ENCODE results near the gene SRP14.

DNA sequence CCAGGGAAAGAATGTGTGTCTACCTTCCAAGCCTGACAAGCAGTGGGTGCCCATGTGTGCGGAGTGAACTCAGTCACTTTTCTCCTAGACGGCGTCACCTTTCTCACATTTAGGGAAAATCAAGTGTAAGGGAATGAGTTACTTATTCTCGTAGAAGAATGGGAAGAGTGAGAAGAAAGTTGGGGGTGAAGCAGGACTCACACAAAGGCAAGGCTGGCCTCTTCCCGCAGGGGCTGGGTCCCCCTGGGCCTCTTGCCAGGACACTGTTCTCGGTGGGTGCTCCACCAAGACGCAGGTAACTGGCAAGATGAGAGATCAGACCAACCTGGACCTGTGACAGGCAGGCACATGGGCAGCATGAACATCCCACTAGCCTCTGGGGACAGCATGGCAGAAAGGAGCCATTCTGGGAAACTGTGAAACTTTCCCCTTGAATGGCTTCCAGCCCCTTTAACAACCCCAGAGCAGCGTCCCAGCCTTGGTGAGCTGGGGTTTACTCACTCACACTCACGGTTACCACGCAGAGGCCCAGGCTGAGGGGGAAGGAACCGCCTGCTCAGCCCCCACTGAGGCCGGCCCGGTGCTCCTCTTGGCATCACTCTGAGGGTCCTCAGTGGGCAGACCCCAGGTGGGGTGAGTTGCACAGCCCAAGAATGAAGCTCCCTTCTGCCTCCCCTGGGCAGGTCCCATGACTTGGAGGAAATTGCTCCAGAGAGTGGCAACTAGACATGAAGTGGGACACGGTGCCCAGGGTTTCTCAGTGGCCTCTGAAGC, 15.0 kb upstream of the SRP14 start:
- TF ChIP-seq, protein P1, sequence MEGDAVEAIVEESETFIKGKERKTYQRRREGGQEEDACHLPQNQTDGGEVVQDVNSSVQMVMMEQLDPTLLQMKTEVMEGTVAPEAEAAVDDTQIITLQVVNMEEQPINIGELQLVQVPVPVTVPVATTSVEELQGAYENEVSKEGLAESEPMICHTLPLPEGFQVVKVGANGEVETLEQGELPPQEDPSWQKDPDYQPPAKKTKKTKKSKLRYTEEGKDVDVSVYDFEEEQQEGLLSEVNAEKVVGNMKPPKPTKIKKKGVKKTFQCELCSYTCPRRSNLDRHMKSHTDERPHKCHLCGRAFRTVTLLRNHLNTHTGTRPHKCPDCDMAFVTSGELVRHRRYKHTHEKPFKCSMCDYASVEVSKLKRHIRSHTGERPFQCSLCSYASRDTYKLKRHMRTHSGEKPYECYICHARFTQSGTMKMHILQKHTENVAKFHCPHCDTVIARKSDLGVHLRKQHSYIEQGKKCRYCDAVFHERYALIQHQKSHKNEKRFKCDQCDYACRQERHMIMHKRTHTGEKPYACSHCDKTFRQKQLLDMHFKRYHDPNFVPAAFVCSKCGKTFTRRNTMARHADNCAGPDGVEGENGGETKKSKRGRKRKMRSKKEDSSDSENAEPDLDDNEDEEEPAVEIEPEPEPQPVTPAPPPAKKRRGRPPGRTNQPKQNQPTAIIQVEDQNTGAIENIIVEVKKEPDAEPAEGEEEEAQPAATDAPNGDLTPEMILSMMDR (IDR thresholded peaks at IDR 0.05) = no peak
- TF ChIP-seq POLR2AphosphoS5 (IDR thresholded peaks at IDR 0.05) (no peak), POLR2A (IDR thresholded peaks at IDR 0.05) (no peak)
